Endometrial microvascular endothelial cells (primary cell): ENCODE data around the gene TRAF3. TPM values are rescaled to one million over a fixed set of nuclear protein-coding genes. Genes with fewer than 3 reads are reported as not detected.
"Not testable (repeated sequence)": the region's sequence is repeated elsewhere in the genome, so short reads cannot be mapped to it uniquely, and the experiment has no call there.

Experiments
- in situ Hi-C: cut with HindIII; loops from 2 replicates; pipeline ENCODE4 v1.10.0; 2017; ENCODE audit warnings: low sequenced_read_pairs, low pct_unique_long_range_greater_than_20kb; ENCODE audit errors: inconsistent ontology term
- total RNA-seq: library from RNA; depleted of rRNA; stranded (reverse); fragments of >200 nt; gene quantifications from one replicate; pipeline ENCODE4 v1.2.3, GENCODE V29; 2015; ENCODE audit errors: inconsistent ontology term

The TRAF3 gene
- total RNA-seq, 1 donor from 2014 or later: 24.2 TPM

- in situ Hi-C loops: loop anchor here (10.0 kb wide), 1 partner anchor 167 kb away; no protein-coding TSS in a partner anchor
Measured at GRCh38 chr14:102872020-102872419, 94.8 kb downstream of the TRAF3 start.

DNA sequence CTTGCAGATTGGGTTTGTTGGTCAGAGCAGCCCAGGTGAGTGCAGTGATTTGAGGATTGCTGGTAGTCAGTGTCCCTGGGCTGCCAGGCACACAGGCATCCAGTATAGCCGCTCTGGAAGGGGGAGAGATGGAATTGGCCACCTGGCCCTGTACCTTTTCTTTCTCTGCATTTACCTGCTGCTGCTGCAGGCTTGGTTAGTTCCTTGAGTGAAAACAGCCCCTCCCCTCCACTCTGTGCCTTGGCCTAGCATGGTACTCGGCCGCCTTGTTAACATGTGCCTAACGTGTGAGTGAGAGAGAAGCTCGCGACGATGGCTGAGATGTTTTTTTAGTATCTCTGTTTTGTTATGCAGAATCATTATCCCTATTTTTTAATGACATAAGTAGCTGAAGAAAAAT lies 95.9 kb downstream of the TRAF3 start:
- in situ Hi-C loops: loop anchor here (10.0 kb wide), 1 partner anchor 168 kb away; no protein-coding TSS in a partner anchor

DNA sequence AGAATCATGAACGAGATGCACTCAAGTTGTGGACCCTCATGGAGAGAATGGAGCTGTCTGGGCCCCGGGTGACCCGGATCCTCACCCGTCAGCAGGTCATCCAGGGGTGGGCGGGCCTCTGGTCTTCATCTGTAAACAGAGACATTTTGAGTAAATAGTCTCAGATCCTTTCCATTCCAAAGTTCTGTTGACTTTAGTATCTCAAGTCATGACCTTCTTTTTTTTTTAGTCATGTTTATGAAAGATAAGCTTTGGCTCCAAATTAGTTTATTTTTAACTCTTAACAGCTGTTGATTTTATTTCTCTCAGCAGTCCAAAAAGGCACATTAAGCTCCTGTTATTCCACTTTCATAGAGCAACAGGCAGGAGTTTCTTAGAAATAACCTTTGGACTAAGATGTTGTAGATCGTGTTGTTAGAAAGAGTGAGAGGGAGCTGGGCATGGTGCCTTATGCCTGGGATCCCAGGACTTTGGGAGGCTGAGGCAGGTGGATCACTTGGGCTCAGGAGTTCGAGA lies 96.4 kb downstream of the TRAF3 start:
- in situ Hi-C loops: loop anchor here (10.0 kb wide), 1 partner anchor 169 kb away; no protein-coding TSS in a partner anchor

GRCh38 chr14:102875652-102876051 lies 98.4 kb downstream of the TRAF3 start:
- in situ Hi-C loops: loop anchor here (10.0 kb wide), 1 partner anchor 171 kb away; no protein-coding TSS in a partner anchor

GRCh38 chr14:102877511-102877910 lies 100.3 kb downstream of the TRAF3 start:
- in situ Hi-C loops: loop anchor here (10.0 kb wide), 1 partner anchor 173 kb away; no protein-coding TSS in a partner anchor

GRCh38 chr14:102878174-102878969 lies 101.1 kb downstream of the TRAF3 start:
- in situ Hi-C loops: loop anchor here (10.0 kb wide), 1 partner anchor 174 kb away; no protein-coding TSS in a partner anchor

- in situ Hi-C loops: loop anchor here (10.0 kb wide), 1 partner anchor 174 kb away; no protein-coding TSS in a partner anchor
Measured at GRCh38 chr14:102878970-102879460, 101.8 kb downstream of the TRAF3 start.

GRCh38 chr14:102882226-102882906 lies 105.1 kb downstream of the TRAF3 start:
- in situ Hi-C loops: no loop called here

GRCh38 chr14:102883089-102883541 lies 105.9 kb downstream of the TRAF3 start:
- in situ Hi-C loops: no loop called here

GRCh38 chr14:102883554-102883953 lies 106.3 kb downstream of the TRAF3 start:
- in situ Hi-C loops: no loop called here

GRCh38 chr14:102885737-102886447 lies 108.6 kb downstream of the TRAF3 start:
- in situ Hi-C loops: no loop called here

DNA sequence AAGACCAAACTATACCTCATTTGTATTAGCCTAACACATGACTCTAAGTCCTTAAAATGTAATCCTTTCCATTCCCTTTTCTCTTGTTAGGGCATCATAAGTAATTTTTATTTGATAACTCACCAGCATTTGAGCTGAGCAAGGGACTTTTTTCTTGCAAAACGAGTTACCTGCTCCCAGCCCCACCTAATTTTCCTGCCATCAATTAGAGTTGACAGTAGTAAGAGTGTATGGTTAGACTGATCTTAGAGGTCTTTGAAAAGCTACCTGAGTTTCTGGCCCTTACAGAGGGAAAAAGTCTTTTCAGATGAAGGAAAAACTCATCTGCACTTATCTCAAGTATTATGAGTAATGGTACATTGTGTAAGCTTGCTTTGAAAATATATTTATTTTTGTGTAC lies 111.5 kb downstream of the TRAF3 start:
- in situ Hi-C loops: no loop called here

- in situ Hi-C loops: no loop called here
Measured at GRCh38 chr14:102889615-102890014, 112.4 kb downstream of the TRAF3 start.

DNA sequence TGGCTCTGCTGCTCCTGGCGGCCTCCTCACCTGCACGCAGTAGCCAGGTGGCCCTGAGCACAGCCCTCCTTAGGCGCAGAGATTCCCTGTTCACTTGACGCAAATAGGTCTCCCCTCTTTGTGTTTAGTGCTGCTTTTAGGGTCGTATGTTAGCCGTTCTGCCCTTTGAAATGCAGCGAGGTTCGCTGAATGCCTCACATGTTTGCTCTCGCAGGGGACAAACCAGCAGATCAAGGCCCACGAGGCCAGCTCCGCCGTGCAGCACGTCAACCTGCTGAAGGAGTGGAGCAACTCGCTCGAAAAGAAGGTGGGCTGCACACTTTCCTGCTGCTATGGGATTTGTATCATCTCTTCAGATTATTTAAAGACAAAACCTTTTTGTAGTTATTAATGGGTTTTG lies 113.9 kb downstream of the TRAF3 start:
- in situ Hi-C loops: no loop called here

DNA sequence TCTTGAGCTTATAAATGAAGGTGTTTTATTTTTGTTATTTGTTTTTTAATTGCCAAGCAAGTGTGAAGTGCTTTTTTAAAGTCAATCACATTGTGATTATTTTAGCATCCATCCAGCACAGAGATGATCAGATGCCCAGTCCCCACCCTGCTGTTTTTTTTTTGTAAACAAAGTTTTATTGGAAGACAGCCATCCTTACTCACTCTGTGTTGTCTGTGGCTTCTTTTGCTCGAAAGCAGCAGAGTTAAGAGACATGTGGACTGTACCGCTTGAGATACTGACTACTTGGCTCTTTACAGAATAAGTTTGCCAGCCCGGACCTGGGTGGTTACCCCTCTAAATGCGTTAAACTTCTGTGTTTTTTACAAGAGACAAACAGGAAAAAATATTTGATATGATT lies 114.3 kb downstream of the TRAF3 start:
- in situ Hi-C loops: no loop called here

DNA sequence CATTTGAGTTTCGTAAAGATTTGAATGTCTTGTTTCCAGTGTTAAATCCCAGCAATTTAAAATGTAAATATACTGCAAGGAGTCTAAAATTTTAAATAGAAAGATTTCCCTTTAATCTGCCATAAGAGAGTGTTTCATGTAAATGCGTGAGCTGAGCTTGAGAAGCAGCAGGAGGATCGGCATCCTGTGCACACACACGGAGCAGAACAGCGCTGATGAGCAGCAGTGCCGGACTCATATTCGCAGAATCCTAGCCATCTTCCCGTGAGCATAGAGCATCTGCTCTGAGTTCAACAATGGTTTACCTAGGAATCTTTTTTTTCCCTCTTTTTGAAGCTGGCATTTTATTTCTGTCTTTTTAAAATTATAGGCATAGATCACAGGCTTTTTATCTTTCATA lies 115.4 kb downstream of the TRAF3 start:
- in situ Hi-C loops: no loop called here

DNA sequence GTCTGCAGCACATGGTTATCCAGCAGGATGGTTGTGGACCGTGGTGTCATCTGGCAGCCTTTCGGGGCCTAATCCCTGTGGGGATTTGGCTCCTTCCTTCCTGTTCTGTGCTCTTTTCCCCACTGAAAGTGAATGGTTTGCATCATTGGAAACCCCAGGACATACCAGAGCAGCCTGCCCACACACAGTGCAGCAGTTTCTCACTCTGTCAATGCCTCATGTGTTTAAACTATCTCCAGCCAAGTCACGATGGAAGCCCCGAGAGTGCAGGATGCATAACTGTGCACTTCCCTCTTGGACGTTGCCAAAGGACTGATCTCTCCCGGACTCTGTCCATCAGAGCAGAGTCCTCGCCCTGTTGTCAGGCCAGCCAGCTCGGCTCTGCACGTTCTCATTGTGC lies 116.2 kb downstream of the TRAF3 start:
- in situ Hi-C loops: no loop called here

GRCh38 chr14:102896735-102897134 lies 119.5 kb downstream of the TRAF3 start:
- in situ Hi-C loops: not testable (repeated sequence)
